Duodenal mucosa (tissue), 2 donors: Measurements from ENCODE around the gene ARHGAP15.

Experiments used
- H3K27ac ChIP-seq: one replicate; pipeline ENCODE4 v1.7.0; 2013; ENCODE audit warnings: low read depth, low read length
- H3K27me3 ChIP-seq, 2 donors: one replicate each; pipeline ENCODE4 v1.7.0; 2013; ENCODE audit warnings: low read length in 2 of 2, control low read depth in 1 of 2; ENCODE audit not compliant: insufficient read depth in 2 of 2, control insufficient read depth in 1 of 2
- H3K36me3 ChIP-seq, 2 donors: one replicate each; pipeline ENCODE4 v1.7.0; 2013; ENCODE audit warnings: low read length in 2 of 2, control low read depth in 1 of 2; ENCODE audit not compliant: insufficient read depth in 2 of 2, control insufficient read depth in 1 of 2
- H3K4me1 ChIP-seq, 2 donors: one replicate each; pipeline ENCODE4 v1.7.0; 2013; ENCODE audit warnings: low read length in 2 of 2, control low read depth in 1 of 2; ENCODE audit not compliant: insufficient read depth in 2 of 2, control insufficient read depth in 1 of 2
- H3K4me3 ChIP-seq, 2 donors: one replicate each; pipeline ENCODE4 v1.7.0; 2013; ENCODE audit warnings: low read length in 2 of 2, low read depth in 1 of 2
- H3K9ac ChIP-seq, 2 donors: one replicate each; pipeline ENCODE4 v1.7.0; 2013; ENCODE audit warnings: low read length in 2 of 2, low read depth in 1 of 2
- H3K9me3 ChIP-seq, 2 donors: one replicate each; pipeline ENCODE4 v1.7.0; 2013; ENCODE audit warnings: low read length in 2 of 2, control low read depth in 1 of 2; ENCODE audit not compliant: control insufficient read depth in 1 of 2

The ARHGAP15 gene

DNA sequence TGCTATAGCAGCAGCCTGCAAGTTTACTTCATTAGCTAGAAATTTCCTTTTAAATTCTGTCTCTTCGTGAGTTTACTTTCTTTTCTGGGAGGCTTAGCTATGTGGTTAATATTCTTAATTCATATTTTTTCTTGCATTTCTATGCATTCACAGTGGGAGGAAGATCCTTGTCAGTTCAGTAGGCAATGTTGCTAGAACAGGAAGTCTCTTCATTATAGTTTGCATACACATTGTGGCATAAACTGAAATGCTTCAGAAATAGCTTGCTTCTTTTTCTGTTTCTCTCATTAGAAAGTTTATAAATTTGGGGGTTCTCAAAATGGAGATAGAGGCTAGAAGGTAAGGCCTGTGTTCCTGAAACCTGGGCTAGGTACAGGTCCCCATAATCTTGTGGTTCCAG is 8.1 kb upstream of the ARHGAP15 start:
- no peaks in the 10 kb centered on the region for H3K27me3 ChIP-seq
- H3K36me3 ChIP-seq = no peaks in the 10 kb centered on the region
- H3K9me3 ChIP-seq = no peaks in the 10 kb centered on the region
- H3K9ac ChIP-seq = no peak overlapping the region
- no peak overlapping the region for H3K4me3 ChIP-seq
- H3K27ac ChIP-seq = no peak overlapping the region
- H3K4me1 ChIP-seq = no peaks in the 10 kb centered on the region

- Histone ChIP-seq H3K27me3 (no peaks in the 10 kb centered on the region), H3K27ac (no peak overlapping the region), H3K36me3 (no peaks in the 10 kb centered on the region), H3K9me3 (no peaks in the 10 kb centered on the region), H3K4me3 (no peak overlapping the region), H3K9ac (no peak overlapping the region), H3K4me1 (no peaks in the 10 kb centered on the region)
These were observed 7.3 kb upstream of the ARHGAP15 start for GRCh38 chr2:143121957-143122356.

DNA sequence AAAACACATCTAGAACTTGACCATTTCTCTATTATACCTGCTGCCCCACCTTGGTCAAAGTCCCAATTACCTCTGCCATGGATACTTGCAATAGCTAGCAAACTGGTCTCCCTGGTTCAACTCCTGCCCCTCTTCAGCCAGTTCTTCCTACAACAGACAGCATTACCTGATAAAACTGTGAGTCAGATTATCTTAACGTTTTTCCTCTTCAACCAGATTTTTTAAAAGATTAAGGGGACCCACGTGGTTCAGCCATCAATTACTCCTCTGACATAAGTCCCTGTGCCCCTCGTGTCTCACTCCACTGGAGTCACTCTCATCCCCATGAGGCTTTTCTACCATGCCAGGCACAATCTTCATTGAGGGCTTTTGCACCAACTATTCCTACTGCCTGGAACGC is 5.3 kb upstream of the ARHGAP15 start:
- H3K36me3 ChIP-seq = no peaks in the 10 kb centered on the region
- no peak overlapping the region for H3K27ac ChIP-seq
- no peak overlapping the region for H3K4me3 ChIP-seq
- no peaks in the 10 kb centered on the region for H3K9me3 ChIP-seq
- H3K9ac ChIP-seq = no peak overlapping the region
- H3K4me1 ChIP-seq = no peaks in the 10 kb centered on the region
- no peaks in the 10 kb centered on the region for H3K27me3 ChIP-seq

DNA sequence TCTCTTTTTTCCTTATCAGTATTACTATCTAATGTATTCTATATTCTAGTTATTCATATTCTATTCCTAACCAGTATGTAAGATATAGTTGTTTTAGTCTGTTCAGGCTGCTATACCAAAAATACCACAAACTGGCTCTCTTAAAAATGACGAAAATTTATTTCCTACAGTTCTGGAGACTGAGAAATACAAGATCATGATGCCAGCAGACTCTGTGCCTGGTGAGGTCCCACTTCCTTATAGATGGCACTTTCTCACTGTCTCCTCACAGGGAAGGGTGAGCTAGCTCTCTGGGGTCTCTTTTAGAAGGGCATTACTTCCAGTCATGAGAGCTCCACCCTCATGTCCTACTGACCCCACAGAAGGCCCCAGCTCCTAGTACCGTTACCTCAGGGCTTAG is 4.8 kb upstream of the ARHGAP15 start:
- H3K36me3 ChIP-seq = no peaks in the 10 kb centered on the region
- no peak overlapping the region for H3K9ac ChIP-seq
- H3K4me1 ChIP-seq = no peaks in the 10 kb centered on the region
- H3K27me3 ChIP-seq = no peaks in the 10 kb centered on the region
- H3K4me3 ChIP-seq = no peak overlapping the region
- no peak overlapping the region for H3K27ac ChIP-seq
- H3K9me3 ChIP-seq = no peaks in the 10 kb centered on the region

- Histone ChIP-seq H3K4me1 (no peaks in the 10 kb centered on the region), H3K9me3 (no peaks in the 10 kb centered on the region), H3K36me3 (no peaks in the 10 kb centered on the region), H3K27ac (no peak overlapping the region), H3K27me3 (no peaks in the 10 kb centered on the region), H3K9ac (no peak overlapping the region), H3K4me3 (no peak overlapping the region)
These were observed 3.5 kb upstream of the ARHGAP15 start for GRCh38 chr2:143125717-143126116.

DNA sequence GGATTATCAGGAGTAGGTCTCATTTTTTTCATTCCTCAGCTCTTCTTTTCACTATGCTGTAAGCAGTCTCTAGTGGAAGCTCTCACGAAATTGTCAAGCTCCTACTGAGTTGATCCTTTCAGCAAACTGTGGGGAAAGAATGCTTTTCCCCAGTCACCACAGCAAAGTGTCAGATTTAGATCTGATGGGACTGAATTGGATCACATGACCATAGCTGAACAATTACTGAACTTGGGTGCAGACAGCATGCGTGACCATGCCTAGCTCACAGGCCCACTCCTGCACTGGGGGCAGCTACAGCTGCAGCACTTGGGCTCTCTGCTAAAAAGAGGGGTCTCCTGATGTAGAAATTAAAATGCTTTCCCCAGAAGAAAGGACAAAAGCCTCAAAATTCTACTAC is 3.1 kb downstream of the ARHGAP15 start:
- Histone ChIP-seq H3K27me3 (no peaks in the 10 kb centered on the region), H3K9me3 (no peaks in the 10 kb centered on the region), H3K4me1 (no peaks in the 10 kb centered on the region), H3K4me3 (no peak overlapping the region), H3K27ac (no peak overlapping the region), H3K36me3 (no peaks in the 10 kb centered on the region), H3K9ac (no peak overlapping the region)

GRCh38 chr2:143133783-143134182 is 4.6 kb downstream of the ARHGAP15 start:
- Histone ChIP-seq H3K4me3 (no peak overlapping the region), H3K36me3 (no peaks in the 10 kb centered on the region), H3K4me1 (no peaks in the 10 kb centered on the region), H3K27me3 (no peaks in the 10 kb centered on the region), H3K9me3 (no peaks in the 10 kb centered on the region), H3K27ac (no peak overlapping the region), H3K9ac (no peak overlapping the region)

DNA sequence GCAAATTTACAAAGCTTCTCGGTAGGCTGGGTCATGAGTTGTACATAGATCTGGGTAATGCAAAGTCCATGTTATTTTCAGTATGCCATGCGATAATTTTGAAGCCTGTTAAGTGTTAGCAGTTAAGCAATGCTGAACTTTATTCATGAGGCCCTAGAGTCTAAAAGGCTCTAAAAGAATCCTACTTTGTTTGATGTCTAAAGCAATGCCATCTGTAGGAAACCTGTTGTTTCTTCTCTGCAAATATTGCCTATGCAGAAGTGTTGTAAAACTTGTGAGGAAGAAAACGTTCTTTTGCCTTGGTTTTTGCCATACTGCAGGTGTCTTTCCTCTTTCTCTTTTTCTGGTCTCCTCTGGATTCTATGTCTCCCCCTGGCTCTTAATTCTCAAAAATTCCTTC is 9.1 kb downstream of the ARHGAP15 start:
- Histone ChIP-seq H3K4me1 (peaks cover 0 to 6% of the 10 kb centered on the region in 2 donors), H3K9me3 (no peaks in the 10 kb centered on the region), H3K9ac (no peak overlapping the region), H3K27ac (no peak overlapping the region), H3K4me3 (no peak overlapping the region), H3K36me3 (no peaks in the 10 kb centered on the region), H3K27me3 (no peaks in the 10 kb centered on the region)

GRCh38 chr2:143139835-143140393 is 10.7 kb downstream of the ARHGAP15 start:
- H3K9ac ChIP-seq = no peak overlapping the region
- H3K36me3 ChIP-seq = no peaks in the 10 kb centered on the region
- H3K27me3 ChIP-seq = no peaks in the 10 kb centered on the region
- H3K4me3 ChIP-seq = no peak overlapping the region
- H3K4me1 ChIP-seq = peaks cover 0 to 6% of the 10 kb centered on the region in 2 donors
- no peaks in the 10 kb centered on the region for H3K9me3 ChIP-seq
- no peak overlapping the region for H3K27ac ChIP-seq

GRCh38 chr2:143140864-143141661 is 11.8 kb downstream of the ARHGAP15 start:
- Histone ChIP-seq H3K4me1 (peaks cover 0 to 6% of the 10 kb centered on the region in 2 donors), H3K9ac (no peak overlapping the region), H3K36me3 (no peaks in the 10 kb centered on the region), H3K27me3 (no peaks in the 10 kb centered on the region), H3K4me3 (no peak overlapping the region), H3K9me3 (no peaks in the 10 kb centered on the region), H3K27ac (no peak overlapping the region)
